Measurements from ENCODE around the gene CHMP1B.

DNA sequence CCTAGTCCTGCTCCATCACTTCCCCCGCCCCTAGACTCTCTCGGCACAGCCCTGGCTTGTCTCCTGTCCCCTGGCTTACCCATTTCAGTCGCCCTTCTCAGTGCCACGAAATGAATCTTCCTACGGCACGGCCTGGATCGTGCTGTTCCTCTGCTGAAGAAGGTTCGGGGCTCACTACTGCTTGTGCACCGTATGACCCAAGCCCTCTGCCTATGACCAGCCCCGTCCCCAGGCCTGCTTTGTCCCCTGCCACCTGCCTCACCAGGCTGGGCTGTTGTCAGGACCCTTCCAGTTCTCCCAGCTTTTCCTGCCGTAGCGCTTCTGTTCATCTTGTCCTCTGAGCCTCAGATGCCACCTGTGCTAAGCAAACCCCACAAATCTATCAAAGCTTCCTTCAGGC, 13.9 kb downstream of the CHMP1B start:
- TF ChIP-seq CTCF (IDR thresholded peaks at IDR 0.05) (no peak), POLR2A (IDR thresholded peaks at IDR 0.05) (no peak)
